Measurements from ENCODE around the gene ANKRD44. TPM values are rescaled to one million over a fixed set of nuclear protein-coding genes. Genes with fewer than 3 reads are reported as not detected.

The ANKRD44 gene
- total RNA-seq, 1 experiment from 2014 or later: 0.68 TPM

DNA sequence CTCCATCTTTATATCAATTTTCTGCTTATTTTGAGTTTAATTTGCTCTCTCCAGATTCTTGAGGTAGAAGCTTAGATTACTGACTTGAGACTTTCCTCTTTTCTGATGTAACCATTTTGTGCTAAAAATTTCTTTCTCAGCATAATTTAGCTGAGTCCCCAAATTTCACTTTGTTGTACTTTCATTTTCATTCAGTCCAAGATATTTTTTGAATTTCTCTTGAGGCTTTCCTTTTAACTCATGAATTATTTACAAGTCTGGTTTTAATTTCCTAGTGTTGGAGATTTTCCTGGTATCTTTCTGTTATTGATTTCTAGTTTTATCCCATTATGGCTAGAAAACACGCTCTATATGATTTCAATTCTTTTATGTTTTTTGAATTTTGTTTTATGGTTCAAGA lies 239.4 kb downstream of the ANKRD44 start (continued):
- TF ChIP-seq, protein P1, sequence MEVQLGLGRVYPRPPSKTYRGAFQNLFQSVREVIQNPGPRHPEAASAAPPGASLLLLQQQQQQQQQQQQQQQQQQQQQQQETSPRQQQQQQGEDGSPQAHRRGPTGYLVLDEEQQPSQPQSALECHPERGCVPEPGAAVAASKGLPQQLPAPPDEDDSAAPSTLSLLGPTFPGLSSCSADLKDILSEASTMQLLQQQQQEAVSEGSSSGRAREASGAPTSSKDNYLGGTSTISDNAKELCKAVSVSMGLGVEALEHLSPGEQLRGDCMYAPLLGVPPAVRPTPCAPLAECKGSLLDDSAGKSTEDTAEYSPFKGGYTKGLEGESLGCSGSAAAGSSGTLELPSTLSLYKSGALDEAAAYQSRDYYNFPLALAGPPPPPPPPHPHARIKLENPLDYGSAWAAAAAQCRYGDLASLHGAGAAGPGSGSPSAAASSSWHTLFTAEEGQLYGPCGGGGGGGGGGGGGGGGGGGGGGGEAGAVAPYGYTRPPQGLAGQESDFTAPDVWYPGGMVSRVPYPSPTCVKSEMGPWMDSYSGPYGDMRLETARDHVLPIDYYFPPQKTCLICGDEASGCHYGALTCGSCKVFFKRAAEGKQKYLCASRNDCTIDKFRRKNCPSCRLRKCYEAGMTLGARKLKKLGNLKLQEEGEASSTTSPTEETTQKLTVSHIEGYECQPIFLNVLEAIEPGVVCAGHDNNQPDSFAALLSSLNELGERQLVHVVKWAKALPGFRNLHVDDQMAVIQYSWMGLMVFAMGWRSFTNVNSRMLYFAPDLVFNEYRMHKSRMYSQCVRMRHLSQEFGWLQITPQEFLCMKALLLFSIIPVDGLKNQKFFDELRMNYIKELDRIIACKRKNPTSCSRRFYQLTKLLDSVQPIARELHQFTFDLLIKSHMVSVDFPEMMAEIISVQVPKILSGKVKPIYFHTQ (CRISPR knock-in tag; IDR thresholded peaks at IDR 0.05): no peak
- TF ChIP-seq ZNF121 (CRISPR knock-in tag; IDR thresholded peaks at IDR 0.05): no peak
- no peak for TF ChIP-seq FOXJ3 (CRISPR knock-in tag; IDR thresholded peaks at IDR 0.05; ENCODE audit: borderline replicate concordance)
- TF ChIP-seq, protein P2, sequence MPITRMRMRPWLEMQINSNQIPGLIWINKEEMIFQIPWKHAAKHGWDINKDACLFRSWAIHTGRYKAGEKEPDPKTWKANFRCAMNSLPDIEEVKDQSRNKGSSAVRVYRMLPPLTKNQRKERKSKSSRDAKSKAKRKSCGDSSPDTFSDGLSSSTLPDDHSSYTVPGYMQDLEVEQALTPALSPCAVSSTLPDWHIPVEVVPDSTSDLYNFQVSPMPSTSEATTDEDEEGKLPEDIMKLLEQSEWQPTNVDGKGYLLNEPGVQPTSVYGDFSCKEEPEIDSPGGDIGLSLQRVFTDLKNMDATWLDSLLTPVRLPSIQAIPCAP (CRISPR knock-in tag; IDR thresholded peaks at IDR 0.05): no peak
- TF ChIP-seq, protein P3, sequence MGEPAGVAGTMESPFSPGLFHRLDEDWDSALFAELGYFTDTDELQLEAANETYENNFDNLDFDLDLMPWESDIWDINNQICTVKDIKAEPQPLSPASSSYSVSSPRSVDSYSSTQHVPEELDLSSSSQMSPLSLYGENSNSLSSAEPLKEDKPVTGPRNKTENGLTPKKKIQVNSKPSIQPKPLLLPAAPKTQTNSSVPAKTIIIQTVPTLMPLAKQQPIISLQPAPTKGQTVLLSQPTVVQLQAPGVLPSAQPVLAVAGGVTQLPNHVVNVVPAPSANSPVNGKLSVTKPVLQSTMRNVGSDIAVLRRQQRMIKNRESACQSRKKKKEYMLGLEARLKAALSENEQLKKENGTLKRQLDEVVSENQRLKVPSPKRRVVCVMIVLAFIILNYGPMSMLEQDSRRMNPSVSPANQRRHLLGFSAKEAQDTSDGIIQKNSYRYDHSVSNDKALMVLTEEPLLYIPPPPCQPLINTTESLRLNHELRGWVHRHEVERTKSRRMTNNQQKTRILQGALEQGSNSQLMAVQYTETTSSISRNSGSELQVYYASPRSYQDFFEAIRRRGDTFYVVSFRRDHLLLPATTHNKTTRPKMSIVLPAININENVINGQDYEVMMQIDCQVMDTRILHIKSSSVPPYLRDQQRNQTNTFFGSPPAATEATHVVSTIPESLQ (CRISPR knock-in tag; IDR thresholded peaks at IDR 0.05): no peak
- no peak for TF ChIP-seq ZNF423 (CRISPR knock-in tag; IDR thresholded peaks at IDR 0.05)
- TF ChIP-seq ZNF263 (CRISPR knock-in tag; IDR thresholded peaks at IDR 0.05; ENCODE audit: low read depth): no peak
- TF ChIP-seq, protein P4, sequence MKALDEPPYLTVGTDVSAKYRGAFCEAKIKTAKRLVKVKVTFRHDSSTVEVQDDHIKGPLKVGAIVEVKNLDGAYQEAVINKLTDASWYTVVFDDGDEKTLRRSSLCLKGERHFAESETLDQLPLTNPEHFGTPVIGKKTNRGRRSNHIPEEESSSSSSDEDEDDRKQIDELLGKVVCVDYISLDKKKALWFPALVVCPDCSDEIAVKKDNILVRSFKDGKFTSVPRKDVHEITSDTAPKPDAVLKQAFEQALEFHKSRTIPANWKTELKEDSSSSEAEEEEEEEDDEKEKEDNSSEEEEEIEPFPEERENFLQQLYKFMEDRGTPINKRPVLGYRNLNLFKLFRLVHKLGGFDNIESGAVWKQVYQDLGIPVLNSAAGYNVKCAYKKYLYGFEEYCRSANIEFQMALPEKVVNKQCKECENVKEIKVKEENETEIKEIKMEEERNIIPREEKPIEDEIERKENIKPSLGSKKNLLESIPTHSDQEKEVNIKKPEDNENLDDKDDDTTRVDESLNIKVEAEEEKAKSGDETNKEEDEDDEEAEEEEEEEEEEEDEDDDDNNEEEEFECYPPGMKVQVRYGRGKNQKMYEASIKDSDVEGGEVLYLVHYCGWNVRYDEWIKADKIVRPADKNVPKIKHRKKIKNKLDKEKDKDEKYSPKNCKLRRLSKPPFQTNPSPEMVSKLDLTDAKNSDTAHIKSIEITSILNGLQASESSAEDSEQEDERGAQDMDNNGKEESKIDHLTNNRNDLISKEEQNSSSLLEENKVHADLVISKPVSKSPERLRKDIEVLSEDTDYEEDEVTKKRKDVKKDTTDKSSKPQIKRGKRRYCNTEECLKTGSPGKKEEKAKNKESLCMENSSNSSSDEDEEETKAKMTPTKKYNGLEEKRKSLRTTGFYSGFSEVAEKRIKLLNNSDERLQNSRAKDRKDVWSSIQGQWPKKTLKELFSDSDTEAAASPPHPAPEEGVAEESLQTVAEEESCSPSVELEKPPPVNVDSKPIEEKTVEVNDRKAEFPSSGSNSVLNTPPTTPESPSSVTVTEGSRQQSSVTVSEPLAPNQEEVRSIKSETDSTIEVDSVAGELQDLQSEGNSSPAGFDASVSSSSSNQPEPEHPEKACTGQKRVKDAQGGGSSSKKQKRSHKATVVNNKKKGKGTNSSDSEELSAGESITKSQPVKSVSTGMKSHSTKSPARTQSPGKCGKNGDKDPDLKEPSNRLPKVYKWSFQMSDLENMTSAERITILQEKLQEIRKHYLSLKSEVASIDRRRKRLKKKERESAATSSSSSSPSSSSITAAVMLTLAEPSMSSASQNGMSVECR (CRISPR knock-in tag; IDR thresholded peaks at IDR 0.05; ENCODE audit: borderline replicate concordance): no peak
- TF ChIP-seq, protein P5, sequence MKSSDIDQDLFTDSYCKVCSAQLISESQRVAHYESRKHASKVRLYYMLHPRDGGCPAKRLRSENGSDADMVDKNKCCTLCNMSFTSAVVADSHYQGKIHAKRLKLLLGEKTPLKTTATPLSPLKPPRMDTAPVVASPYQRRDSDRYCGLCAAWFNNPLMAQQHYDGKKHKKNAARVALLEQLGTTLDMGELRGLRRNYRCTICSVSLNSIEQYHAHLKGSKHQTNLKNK (CRISPR knock-in tag; IDR thresholded peaks at IDR 0.05): no peak
- TF ChIP-seq ZNF317 (CRISPR knock-in tag; IDR thresholded peaks at IDR 0.05; ENCODE audit: borderline replicate concordance, low read depth): no peak

DNA sequence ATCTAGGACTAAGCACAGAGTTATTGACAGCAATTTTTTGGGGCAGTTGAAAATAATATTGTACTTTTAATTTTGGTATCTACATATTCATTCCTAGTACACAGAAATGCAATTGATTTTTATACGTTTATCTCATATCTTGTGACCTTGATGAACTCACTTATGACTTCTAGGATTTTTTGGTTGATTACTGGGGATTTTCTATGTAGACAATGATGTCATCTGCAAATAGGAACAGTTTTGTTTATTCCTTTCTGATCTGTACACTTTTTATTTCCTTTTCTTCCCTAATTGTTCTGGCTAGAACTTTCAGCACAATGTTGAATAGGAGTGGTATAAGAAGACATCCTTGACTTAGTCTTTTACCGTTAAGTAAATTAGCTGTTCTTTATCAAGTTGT lies 240.6 kb downstream of the ANKRD44 start:
- H3K27ac Mint-ChIP-seq: no peak overlapping the region
- ChIA-PET CTCF (no interaction called here), POLR2A (no interaction called here)
- H3K27me3 Mint-ChIP-seq (ENCODE audit: low read depth): no peaks in the 10 kb centered on the region
- H3K4me1 Mint-ChIP-seq: no peaks in the 10 kb centered on the region
- DNase-seq (ENCODE audit: low spot score) (no peak), ATAC-seq (no peak)
- no peaks in the 10 kb centered on the region for H3K36me3 Mint-ChIP-seq
- no peak overlapping the region for H3K4me3 Mint-ChIP-seq
- H3K9me3 Mint-ChIP-seq: peaks cover 13% of the 10 kb centered on the region
- TF ChIP-seq ZNF317 (CRISPR knock-in tag; IDR thresholded peaks at IDR 0.05; ENCODE audit: borderline replicate concordance, low read depth) (no peak), GABPB1 (CRISPR knock-in tag; IDR thresholded peaks at IDR 0.05) (no peak), ZNF219 (CRISPR knock-in tag; IDR thresholded peaks at IDR 0.05; ENCODE audit: borderline replicate concordance) (no peak), MXD4 (CRISPR knock-in tag; IDR thresholded peaks at IDR 0.05; ENCODE audit: borderline replicate concordance) (no peak), CREM (CRISPR knock-in tag; IDR thresholded peaks at IDR 0.05) (no peak)
- TF ChIP-seq, protein P6, sequence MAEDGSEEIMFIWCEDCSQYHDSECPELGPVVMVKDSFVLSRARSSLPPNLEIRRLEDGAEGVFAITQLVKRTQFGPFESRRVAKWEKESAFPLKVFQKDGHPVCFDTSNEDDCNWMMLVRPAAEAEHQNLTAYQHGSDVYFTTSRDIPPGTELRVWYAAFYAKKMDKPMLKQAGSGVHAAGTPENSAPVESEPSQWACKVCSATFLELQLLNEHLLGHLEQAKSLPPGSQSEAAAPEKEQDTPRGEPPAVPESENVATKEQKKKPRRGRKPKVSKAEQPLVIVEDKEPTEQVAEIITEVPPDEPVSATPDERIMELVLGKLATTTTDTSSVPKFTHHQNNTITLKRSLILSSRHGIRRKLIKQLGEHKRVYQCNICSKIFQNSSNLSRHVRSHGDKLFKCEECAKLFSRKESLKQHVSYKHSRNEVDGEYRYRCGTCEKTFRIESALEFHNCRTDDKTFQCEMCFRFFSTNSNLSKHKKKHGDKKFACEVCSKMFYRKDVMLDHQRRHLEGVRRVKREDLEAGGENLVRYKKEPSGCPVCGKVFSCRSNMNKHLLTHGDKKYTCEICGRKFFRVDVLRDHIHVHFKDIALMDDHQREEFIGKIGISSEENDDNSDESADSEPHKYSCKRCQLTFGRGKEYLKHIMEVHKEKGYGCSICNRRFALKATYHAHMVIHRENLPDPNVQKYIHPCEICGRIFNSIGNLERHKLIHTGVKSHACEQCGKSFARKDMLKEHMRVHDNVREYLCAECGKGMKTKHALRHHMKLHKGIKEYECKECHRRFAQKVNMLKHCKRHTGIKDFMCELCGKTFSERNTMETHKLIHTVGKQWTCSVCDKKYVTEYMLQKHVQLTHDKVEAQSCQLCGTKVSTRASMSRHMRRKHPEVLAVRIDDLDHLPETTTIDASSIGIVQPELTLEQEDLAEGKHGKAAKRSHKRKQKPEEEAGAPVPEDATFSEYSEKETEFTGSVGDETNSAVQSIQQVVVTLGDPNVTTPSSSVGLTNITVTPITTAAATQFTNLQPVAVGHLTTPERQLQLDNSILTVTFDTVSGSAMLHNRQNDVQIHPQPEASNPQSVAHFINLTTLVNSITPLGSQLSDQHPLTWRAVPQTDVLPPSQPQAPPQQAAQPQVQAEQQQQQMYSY (CRISPR knock-in tag; IDR thresholded peaks at IDR 0.05): no peak
- TF ChIP-seq, protein P7, sequence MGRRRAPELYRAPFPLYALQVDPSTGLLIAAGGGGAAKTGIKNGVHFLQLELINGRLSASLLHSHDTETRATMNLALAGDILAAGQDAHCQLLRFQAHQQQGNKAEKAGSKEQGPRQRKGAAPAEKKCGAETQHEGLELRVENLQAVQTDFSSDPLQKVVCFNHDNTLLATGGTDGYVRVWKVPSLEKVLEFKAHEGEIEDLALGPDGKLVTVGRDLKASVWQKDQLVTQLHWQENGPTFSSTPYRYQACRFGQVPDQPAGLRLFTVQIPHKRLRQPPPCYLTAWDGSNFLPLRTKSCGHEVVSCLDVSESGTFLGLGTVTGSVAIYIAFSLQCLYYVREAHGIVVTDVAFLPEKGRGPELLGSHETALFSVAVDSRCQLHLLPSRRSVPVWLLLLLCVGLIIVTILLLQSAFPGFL (CRISPR knock-in tag; IDR thresholded peaks at IDR 0.05; ENCODE audit: borderline replicate concordance): no peak
- TF ChIP-seq, protein P1 (CRISPR knock-in tag; IDR thresholded peaks at IDR 0.05): no peak
